ENCODE data around the gene GDF2. TPM values are rescaled to one million over a fixed set of nuclear protein-coding genes. Genes with fewer than 3 reads are reported as not detected.

Gene GDF2
- total RNA-seq, result not detected

DNA sequence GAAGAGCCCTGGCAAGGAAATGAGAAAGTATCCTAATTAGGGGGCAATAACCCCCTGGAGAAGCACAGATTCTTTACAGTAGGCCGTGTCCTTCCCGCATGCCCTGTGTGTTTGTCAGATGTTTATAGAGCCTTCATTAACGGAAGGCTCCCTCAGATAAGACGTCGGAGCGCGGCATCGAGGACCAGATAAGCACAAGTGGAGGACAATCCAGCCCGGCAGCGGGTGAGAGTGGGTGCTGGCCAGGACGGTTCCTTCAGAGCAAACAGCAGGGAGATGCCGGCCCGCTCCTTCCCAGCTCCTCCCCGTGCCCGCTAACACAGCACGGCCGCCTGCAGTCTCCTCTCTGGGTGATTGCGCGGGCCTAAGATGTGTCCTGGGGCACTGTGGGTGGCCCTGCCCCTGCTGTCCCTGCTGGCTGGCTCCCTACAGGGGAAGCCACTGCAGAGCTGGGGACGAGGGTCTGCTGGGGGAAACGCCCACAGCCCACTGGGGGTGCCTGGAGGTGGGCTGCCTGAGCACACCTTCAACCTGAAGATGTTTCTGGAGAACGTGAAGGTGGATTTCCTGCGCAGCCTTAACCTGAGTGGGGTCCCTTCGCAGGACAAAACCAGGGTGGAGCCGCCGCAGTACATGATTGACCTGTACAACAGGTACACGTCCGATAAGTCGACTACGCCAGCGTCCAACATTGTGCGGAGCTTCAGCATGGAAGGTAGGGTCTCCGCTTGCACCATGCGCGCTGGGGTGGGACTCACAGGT, at the start of gene GDF2:
TSS of gene GDF2 (plus strand) at position 155 of the 762 bp plus-strand sequence. CDS start at position 370, 215 bp downstream.
- no peaks in the 10 kb centered on the region for H3K36me3 Mint-ChIP-seq (ENCODE audit: low read depth)
- H3K9me3 Mint-ChIP-seq (ENCODE audit: low read depth), result no peaks in the 10 kb centered on the region
- ChIA-PET CTCF (interaction anchor here (0.8 to 1.4 kb wide), 2 partner anchors 10 to 15 kb away, joined by 4 to 6 read pairs; no protein-coding TSS in a partner anchor), POLR2A (no interaction called here)
- no peaks in the 10 kb centered on the region for H3K4me1 Mint-ChIP-seq
- no peak within 1 kb of the TSS for H3K27ac Mint-ChIP-seq
- no peaks in the 10 kb centered on the region for H3K27me3 Mint-ChIP-seq
- ATAC-seq (no peak), DNase-seq (no peak)
- intact Hi-C loops (cut with DNase I, micrococcal nuclease), result no loop called here
- H3K4me3 Mint-ChIP-seq, result no peak within 1 kb of the TSS

DNA sequence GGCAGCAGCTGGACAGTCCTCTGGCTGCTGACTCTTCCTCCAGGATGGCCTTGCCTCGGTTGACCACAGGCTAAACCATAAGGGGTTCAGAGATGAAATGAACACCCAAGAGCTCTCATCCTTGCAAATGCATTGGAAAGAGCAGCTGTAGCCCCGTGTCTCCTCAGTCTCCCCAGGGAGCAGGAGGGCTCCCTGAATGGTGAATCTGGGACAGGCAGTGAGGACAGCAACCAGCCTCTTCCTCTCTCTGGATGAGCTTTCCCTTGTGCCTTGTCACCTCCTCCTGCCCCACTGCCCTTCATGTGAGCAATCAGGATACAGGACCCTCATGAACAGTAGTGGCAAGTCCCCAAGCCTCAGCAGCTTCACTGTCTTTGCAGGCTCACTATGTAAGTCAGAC, 46.2 kb upstream of the GDF2 start:
- Mint-ChIP-seq H3K4me1 (peaks cover 26% of the 10 kb centered on the region), H3K4me3 (no peak overlapping the region), H3K9me3 (ENCODE audit: low read depth) (peaks cover 5% of the 10 kb centered on the region), H3K36me3 (ENCODE audit: low read depth) (no peaks in the 10 kb centered on the region), H3K27ac (no peak overlapping the region), H3K27me3 (no peaks in the 10 kb centered on the region)
- intact Hi-C loops (cut with DNase I, micrococcal nuclease), result no loop called here
- CTCF ChIA-PET, result interaction anchor here (2.2 kb wide), 1 partner anchor 16 kb away, joined by 7 read pairs; no protein-coding TSS in a partner anchor
- POLR2A ChIA-PET, result no interaction called here
- DNase-seq (no peak), ATAC-seq (no peak)

DNA sequence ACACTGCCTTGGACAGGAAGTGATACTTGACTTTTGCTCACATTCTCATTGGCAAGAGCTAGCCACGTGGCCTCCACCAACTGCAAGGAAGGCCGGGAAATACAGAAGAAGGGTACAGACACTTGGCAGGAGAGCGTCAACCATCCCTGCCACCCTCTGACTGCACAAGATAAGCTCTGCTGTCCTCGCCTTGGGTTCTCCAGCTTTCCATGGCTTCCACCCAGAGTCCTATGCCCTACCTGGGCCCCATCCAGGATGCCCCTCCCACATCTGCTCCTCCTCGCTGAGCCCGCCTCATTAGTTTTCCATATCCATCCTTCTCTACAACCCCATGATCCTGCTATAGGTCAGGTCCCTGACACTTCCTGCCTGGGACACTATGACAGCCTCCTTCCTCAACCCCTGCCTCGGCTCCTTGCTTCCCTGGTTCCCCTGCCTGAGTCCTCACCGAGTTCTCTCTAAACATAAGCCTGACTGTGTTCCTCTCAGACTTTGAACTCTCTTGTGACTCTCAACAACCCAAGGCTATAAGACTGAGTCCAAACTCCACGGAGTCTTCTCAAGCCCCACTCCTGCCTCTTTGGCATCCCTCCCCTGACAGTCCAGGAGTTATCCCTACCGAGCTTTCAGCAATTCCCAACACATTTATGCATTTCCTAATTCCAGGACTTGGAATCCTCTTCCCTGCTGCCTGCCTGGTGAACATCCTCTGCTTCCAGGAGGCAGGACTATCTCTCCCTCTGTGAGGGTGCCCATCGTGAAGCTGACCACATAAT, 45.5 kb upstream of the GDF2 start:
- Mint-ChIP-seq H3K36me3 (ENCODE audit: low read depth) (no peaks in the 10 kb centered on the region), H3K27ac (peak overlapping the region; percentile 52), H3K4me3 (no peak overlapping the region), H3K27me3 (no peaks in the 10 kb centered on the region), H3K9me3 (ENCODE audit: low read depth) (peaks cover 5% of the 10 kb centered on the region), H3K4me1 (peaks cover 26% of the 10 kb centered on the region)
- ATAC-seq (no peak), DNase-seq (no peak)
- ChIA-PET POLR2A (no interaction called here), CTCF (no interaction called here)
- intact Hi-C loops (cut with DNase I, micrococcal nuclease), result no loop called here

DNA sequence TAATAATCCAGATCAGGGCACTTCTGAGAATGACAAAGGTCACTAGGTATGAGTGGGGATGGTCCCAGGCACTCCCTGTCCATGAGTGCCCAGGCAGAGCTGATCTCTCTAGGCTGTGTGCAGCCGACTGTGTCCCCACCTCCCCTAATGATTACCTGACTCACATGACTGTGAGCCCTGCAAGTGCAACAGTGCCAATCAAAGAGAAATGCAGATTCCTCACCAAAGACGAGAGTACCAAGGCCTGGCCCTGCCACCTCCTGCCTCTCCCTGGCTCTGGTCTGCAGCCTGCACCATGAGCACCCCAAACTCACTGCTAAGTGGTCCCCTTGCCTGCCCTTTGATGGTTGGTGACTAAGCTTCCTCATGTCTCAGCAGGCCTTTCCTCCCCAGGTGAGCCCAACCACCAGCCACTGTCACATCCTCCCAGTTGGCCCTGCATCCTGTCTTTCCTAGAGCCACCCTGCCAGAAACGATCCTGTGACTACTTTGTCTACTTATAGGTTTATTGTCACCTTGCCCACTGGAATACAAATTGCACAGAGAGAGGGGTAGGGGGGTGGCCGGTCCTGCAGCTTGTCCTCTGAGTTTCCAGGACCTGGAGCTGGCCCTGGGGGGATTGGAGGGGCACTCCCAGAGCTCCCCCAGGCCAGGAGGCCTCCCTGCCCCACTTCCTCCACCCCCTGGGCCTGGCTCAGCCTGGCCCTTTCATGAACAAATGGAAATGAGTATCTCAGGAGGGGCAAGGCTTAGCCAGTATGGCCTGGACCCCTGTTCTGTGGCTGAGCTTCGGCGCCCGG, 44.7 kb upstream of the GDF2 start:
- no peak overlapping the region for H3K4me3 Mint-ChIP-seq
- ATAC-seq (peak; percentile 98), DNase-seq (peak; percentile 69)
- no peaks in the 10 kb centered on the region for H3K36me3 Mint-ChIP-seq (ENCODE audit: low read depth)
- peak overlapping the region; percentile 52 for H3K27ac Mint-ChIP-seq
- H3K27me3 Mint-ChIP-seq, result no peaks in the 10 kb centered on the region
- POLR2A ChIA-PET, result no interaction called here
- peaks cover 26% of the 10 kb centered on the region for H3K4me1 Mint-ChIP-seq
- H3K9me3 Mint-ChIP-seq (ENCODE audit: low read depth), result peaks cover 1% of the 10 kb centered on the region
- intact Hi-C loops (cut with DNase I, micrococcal nuclease), result no loop called here
- CTCF ChIA-PET, result no interaction called here

DNA sequence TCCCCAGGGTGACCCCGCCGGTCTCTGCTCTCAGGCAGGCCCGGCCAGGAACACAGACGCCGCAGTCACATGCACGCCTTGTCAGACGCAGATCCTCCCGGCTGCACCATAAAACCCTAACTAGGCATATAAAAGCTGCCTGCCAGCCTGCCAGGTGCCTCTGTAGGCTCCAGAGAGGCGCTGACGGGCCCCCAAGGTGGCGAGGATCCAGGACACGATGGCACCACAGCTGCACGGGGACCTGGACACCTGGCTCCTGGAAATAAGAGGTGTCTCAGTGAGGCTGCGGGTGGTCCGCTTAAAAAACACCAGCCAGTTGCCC, 44.1 kb upstream of the GDF2 start:
- Mint-ChIP-seq H3K4me3 (no peak overlapping the region), H3K27me3 (no peaks in the 10 kb centered on the region), H3K9me3 (ENCODE audit: low read depth) (no peaks in the 10 kb centered on the region), H3K4me1 (peaks cover 26% of the 10 kb centered on the region), H3K36me3 (ENCODE audit: low read depth) (no peaks in the 10 kb centered on the region), H3K27ac (no peak overlapping the region)
- CTCF ChIA-PET, result no interaction called here
- DNase-seq (no peak), ATAC-seq (no peak)
- intact Hi-C loops (cut with DNase I, micrococcal nuclease), result no loop called here
- POLR2A ChIA-PET, result no interaction called here

DNA sequence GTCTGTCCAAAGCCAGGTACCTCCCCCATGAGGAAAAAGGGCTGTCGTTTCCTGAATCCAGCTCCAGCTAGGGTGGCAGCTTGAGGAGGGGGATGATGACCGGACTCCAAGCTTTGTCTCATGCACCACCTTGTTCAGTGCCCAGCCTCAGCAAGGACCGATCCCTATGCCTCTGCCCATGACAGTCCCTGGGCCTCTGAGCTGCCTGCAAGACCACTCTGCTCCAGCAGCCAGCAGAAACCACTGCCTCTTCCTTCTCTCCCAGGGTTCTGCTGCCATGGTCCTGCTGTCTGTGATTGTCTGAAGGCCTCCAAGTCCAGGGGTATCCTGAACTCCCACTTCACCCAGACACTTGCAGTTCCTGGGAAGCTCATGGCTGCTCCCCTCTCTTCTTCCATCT, 43.5 kb upstream of the GDF2 start:
- Mint-ChIP-seq H3K27ac (no peak overlapping the region), H3K4me3 (no peak overlapping the region), H3K27me3 (no peaks in the 10 kb centered on the region), H3K4me1 (peaks cover 26% of the 10 kb centered on the region), H3K9me3 (ENCODE audit: low read depth) (no peaks in the 10 kb centered on the region), H3K36me3 (ENCODE audit: low read depth) (no peaks in the 10 kb centered on the region)
- ATAC-seq (no peak), DNase-seq (no peak)
- intact Hi-C loops (cut with DNase I, micrococcal nuclease), result no loop called here
- POLR2A ChIA-PET, result no interaction called here
- CTCF ChIA-PET, result interaction anchor here (0.7 kb wide), 1 partner anchor 33 kb away, joined by 4 read pairs; no protein-coding TSS in a partner anchor

DNA sequence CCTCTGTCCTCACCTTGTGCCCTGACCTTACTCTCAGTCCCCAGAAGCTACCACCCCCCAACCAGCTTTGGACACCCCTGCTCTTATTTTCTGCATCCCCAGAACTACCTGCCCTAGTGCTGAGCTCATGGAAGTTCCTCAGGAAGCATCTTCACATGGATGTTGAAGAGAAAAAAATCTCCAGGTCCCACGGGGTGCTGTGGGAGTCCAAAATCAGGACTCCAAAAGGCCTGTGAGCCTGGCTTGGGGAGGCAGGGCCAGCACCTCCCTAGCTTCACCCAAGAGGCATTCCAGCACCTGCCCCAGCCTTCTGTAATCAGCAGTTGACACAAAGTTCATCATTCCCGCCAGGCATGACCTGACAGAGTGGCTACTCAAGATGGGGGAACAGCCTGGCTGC, 43.0 kb upstream of the GDF2 start:
- Mint-ChIP-seq H3K4me1 (peaks cover 26% of the 10 kb centered on the region), H3K36me3 (ENCODE audit: low read depth) (no peaks in the 10 kb centered on the region), H3K27me3 (no peaks in the 10 kb centered on the region), H3K9me3 (ENCODE audit: low read depth) (no peaks in the 10 kb centered on the region), H3K27ac (no peak overlapping the region), H3K4me3 (no peak overlapping the region)
- ChIA-PET CTCF (interaction anchor here (0.7 kb wide), 1 partner anchor 33 kb away, joined by 4 read pairs; no protein-coding TSS in a partner anchor), POLR2A (no interaction called here)
- ATAC-seq (no peak), DNase-seq (no peak)
- intact Hi-C loops (cut with DNase I, micrococcal nuclease), result no loop called here

DNA sequence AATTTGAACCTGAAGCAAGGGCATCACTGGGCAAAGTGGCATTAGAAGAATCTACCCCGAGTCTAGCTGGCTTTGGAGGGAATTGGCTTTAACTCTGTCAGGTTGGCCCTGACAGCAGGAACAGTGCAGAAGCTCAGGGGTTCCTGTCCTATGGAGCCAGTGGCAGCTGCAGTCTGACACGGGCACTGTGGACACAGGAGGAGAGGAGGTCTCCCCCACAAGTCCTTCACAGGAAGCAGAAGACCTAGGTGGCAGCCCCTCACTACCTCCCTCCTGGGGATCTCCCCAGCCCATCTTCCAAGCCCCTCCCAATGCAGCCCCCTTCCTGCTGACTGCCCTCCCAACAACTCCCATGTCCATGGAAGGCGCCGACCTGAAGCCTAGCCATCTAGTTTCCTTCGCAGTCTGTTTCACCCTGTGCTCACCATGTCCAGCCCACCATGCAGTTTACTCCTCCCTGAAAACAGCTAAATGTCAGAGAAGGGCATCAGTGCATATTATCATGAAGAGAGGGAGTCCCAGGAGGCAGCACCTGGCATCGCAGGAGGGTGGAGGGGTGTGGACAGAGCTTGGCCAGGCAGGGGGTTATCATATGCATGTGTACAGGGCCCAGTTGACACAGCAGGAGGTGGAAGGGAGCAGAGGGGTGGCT, 40.1 kb upstream of the GDF2 start:
- CTCF ChIA-PET, result interaction anchor here (1.1 kb wide), 1 partner anchor 21 kb away, joined by 3 read pairs; no protein-coding TSS in a partner anchor
- H3K27me3 Mint-ChIP-seq, result no peaks in the 10 kb centered on the region

DNA sequence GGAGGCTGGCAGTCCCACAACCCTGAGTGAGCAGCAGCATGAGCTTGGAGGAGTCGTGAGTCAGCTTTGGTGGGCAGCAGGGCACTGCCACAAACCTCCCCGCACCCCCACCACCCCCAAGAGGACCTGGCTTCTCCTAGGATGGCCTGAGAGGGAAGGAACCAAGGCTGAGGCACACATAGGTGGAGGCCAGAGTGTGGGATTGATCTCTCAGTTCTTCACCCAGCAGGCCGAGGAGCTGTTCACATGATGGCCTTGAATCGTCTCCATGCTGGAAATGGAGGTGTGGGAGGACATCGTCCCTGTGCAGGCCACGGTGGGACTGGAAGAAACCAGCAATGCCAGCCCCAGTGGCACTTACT, 39.6 kb upstream of the GDF2 start:
- intact Hi-C loops (cut with DNase I, micrococcal nuclease), result no loop called here
- Mint-ChIP-seq H3K4me1 (peaks cover 42% of the 10 kb centered on the region), H3K9me3 (ENCODE audit: low read depth) (no peaks in the 10 kb centered on the region), H3K36me3 (ENCODE audit: low read depth) (no peaks in the 10 kb centered on the region), H3K27ac (no peak overlapping the region), H3K4me3 (no peak overlapping the region), H3K27me3 (no peaks in the 10 kb centered on the region)
- ChIA-PET CTCF (interaction anchor here (1.1 kb wide), 1 partner anchor 22 kb away, joined by 3 read pairs; no protein-coding TSS in a partner anchor), POLR2A (no interaction called here)
- DNase-seq (no peak), ATAC-seq (no peak)

More for the DNA sequence above, 40.1 kb upstream of the GDF2 start:
- ATAC-seq (no peak), DNase-seq (no peak)
- H3K36me3 Mint-ChIP-seq (ENCODE audit: low read depth), result no peaks in the 10 kb centered on the region
- no peaks in the 10 kb centered on the region for H3K9me3 Mint-ChIP-seq (ENCODE audit: low read depth)
- no peak overlapping the region for H3K27ac Mint-ChIP-seq
- peaks cover 42% of the 10 kb centered on the region for H3K4me1 Mint-ChIP-seq
- POLR2A ChIA-PET, result interaction anchor here (0.6 kb wide), 1 partner anchor 48 kb away, joined by 7 read pairs; no protein-coding TSS in a partner anchor
- intact Hi-C loops (cut with DNase I, micrococcal nuclease), result no loop called here
- H3K4me3 Mint-ChIP-seq, result no peak overlapping the region

DNA sequence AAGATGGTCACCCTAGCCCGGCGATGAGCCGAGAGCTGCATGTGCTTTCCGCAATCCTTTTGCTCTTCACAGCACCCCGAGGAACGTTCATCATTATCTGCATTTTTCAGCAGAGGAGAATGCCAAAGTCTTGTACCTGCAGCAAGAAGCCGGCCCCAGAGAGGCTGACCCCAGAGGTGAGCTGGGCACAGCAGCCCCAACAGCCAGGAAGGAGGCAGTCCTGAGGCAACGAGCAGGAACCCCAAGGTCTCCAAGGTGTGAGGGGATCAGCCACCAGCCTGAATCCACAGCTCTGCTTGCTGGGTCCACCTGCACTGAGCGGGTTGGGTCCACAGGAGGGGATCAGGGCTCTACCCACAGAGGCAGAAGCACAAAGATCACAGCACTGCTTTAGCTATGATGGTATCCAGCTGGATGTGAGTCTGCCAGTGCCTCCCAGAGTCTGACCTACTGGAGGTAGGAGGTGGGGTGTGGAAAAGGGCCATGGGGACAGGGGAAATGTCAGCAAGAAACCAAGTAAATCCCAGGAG, 39.1 kb upstream of the GDF2 start:
- ChIA-PET CTCF (interaction anchor here (1.1 kb wide), 1 partner anchor 22 kb away, joined by 3 read pairs; no protein-coding TSS in a partner anchor), POLR2A (no interaction called here)
- Mint-ChIP-seq H3K27ac (no peak overlapping the region), H3K36me3 (ENCODE audit: low read depth) (no peaks in the 10 kb centered on the region), H3K27me3 (no peaks in the 10 kb centered on the region), H3K9me3 (ENCODE audit: low read depth) (no peaks in the 10 kb centered on the region), H3K4me1 (peaks cover 36% of the 10 kb centered on the region), H3K4me3 (no peak overlapping the region)
- intact Hi-C loops (cut with DNase I, micrococcal nuclease), result no loop called here
- DNase-seq, result no peak
- no peak for ATAC-seq

DNA sequence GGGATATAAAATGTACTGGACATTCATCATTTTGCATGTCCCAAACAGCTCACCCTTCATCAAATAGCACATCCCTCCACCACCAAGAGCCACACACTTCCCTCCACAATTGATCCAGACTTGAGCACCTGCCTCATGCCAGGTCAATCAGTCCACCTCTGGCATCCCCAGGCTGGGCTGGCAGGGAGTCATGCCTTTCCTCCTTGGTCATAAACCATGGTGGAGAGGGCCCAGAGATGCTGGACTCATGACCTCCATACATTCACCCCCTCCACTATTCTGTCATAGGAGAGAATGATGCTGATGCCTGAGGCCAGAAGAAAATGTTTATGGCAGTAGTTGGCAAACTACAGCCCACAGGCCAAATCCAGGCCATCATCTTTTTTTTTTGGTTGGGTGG, 38.4 kb upstream of the GDF2 start:
- ATAC-seq (no peak), DNase-seq (no peak)
- Mint-ChIP-seq H3K9me3 (ENCODE audit: low read depth) (no peaks in the 10 kb centered on the region), H3K4me1 (peaks cover 31% of the 10 kb centered on the region), H3K27ac (no peak overlapping the region), H3K4me3 (no peak overlapping the region), H3K27me3 (no peaks in the 10 kb centered on the region), H3K36me3 (ENCODE audit: low read depth) (no peaks in the 10 kb centered on the region)
- CTCF ChIA-PET, result no interaction called here
- POLR2A ChIA-PET, result no interaction called here
- intact Hi-C loops (cut with DNase I, micrococcal nuclease), result no loop called here

Data from activated CD4-positive, alpha-beta T cell treated with anti-CD3 and anti-CD28 coated beads for 36 hours (primary cell).